Ovary (tissue), 9 donors: Measurements from ENCODE around the gene FADS2. TPM values are rescaled to one million over a fixed set of nuclear protein-coding genes. Genes with fewer than 3 reads are reported as not detected.

Experiments used
- DNase-seq, 5 donors: peaks; one replicate each; pipeline ENCODE4 v3.0.0-alpha.2; 2019 to 2020
- H3K27ac ChIP-seq, 2 donors: fragments of 200-600 bp; one replicate each; pipeline versions ENCODE4 v1.5.1 to v1.8.0; 2019 to 2022
- H3K27me3 ChIP-seq: fragments of 200-600 bp; one replicate; pipeline ENCODE4 v1.8.0; 2022
- H3K36me3 ChIP-seq: fragments of 200-600 bp; sonication (generic); one replicate; pipeline ENCODE4 v1.5.1; 2019
- H3K4me1 ChIP-seq: one replicate; pipeline ENCODE4 v1.8.1; 2013; ENCODE audit warnings: mild to moderate bottlenecking, moderate library complexity; ENCODE audit not compliant: insufficient read depth
- H3K4me3 ChIP-seq: fragments of 200-600 bp; sonication (generic); one replicate; pipeline ENCODE4 v1.5.1; 2017
- H3K9me3 ChIP-seq, 2 donors: fragments of 200-600 bp in 1 of 2; sonication (generic) in 1 of 2; one replicate each; pipeline versions ENCODE4 v1.5.1 to v1.8.1; 2013 to 2019; ENCODE audit warnings: mild to moderate bottlenecking in 1 of 2, moderate library complexity in 1 of 2
- CTCF ChIP-seq, 3 donors: fragments of 450-650 bp in 2 of 3; fragments of 200-600 bp in 1 of 3; IDR thresholded peaks; one replicate each; pipeline versions ENCODE4 v1.5.1 to v1.8.0; 2016 to 2022; ENCODE audit warnings: antibody characterized with exemption in 3 of 3, mild to moderate bottlenecking in 1 of 3
- EP300 ChIP-seq: sonication (generic); formaldehyde crosslinking; IDR thresholded peaks from one replicate; pipeline ENCODE4 v1.6.1; 2017; ENCODE audit warnings: antibody characterized with exemption
- POLR2A ChIP-seq: fragments of 450-650 bp; IDR thresholded peaks from one replicate; pipeline ENCODE4 v1.6.1; 2017; ENCODE audit warnings: antibody characterized with exemption, mild to moderate bottlenecking, moderate library complexity
- WGBS, 3 donors: extraction: QIAGEN DNeasy Blood & Tissue Kit in 1 of 3; methylation state at CpG; one replicate each; pipeline versions ENCODE4 v1.1.5 to v1.1.7; 2013 to 2017; 5-methylcytosine and 5-hydroxymethylcytosine counted together
- intact Hi-C, 4 donors: fragments of 100-400 bp; cut with DNase I; formaldehyde crosslinking; loops; one replicate each; pipeline versions ENCODE4 v1.11.0 to v1.15.1; 2022 to 2023
- polyA plus RNA-seq, 2 donors: library from polyadenylated mRNA; stranded (reverse); fragments of 200-250 nt in 1 of 2; fragments of 350-450 nt in 1 of 2; fragmentation: Illumina TruSeq in 1 of 2; extraction: RNeasy Lipid Tissue Mini Kit (QIAGEN cat#74804) in 1 of 2; gene quantifications; one replicate each; pipeline ENCODE4 v1.2.3, GENCODE V29; 2013 to 2014
- total RNA-seq, 7 donors: library from RNA; depleted of rRNA in 2 of 7; stranded (reverse); fragments of >200 nt in 2 of 7; fragmentation: NEBNext Ultra II Directional in 3 of 7; extraction: Animal tissue kit (Norgen Biotek cat#: 25700) in 3 of 7; gene quantifications; one replicate each; pipeline versions ENCODE4 v1.1.0 to v1.2.4, GENCODE V29; 2016 to 2023
- donor health status: DM: no; HTN: no; CAD: no; lungs with moderate emphysema.
- donor health status: DM: no; HTN: no; CAD: no.
- donor health status: Bipolar disorder and iron deficiency.
- donor health status: DM: yes; HTN: yes; CAD: no.
- donor health status: DM: no; HTN: no; CAD: no.
- donor health status: DM: yes; HTN: yes; CAD: no.

The FADS2 gene
- total and polyA plus RNA-seq, 9 donors: 6.3 to 298 (median 26.2) TPM

GRCh38 chr11:61847914-61848581, 19.9 kb downstream of the FADS2 start:
- Histone ChIP-seq H3K27ac (no peak overlapping the region), H3K4me1 (no peaks in the 10 kb centered on the region), H3K9me3 (no peaks in the 10 kb centered on the region), H3K27me3 (no peaks in the 10 kb centered on the region), H3K4me3 (no peak overlapping the region), H3K36me3 (no peaks in the 10 kb centered on the region)
- no peak for DNase-seq
- TF ChIP-seq EP300 (no peak), CTCF (IDR thresholded peaks at IDR 0.05) (no peak), POLR2A (no peak)
- intact Hi-C loops: no loop called here
- 90 to 95% (median 93%) methylated on average over 18 of the region's 18 CpGs for WGBS, 3 donors

- 62 to 74% (median 69%) methylated on average over 9 of the region's 9 CpGs for WGBS, 3 donors
- no peaks in the 10 kb centered on the region for H3K27me3 ChIP-seq
- H3K27ac ChIP-seq: no peak overlapping the region
- H3K4me1 ChIP-seq: no peaks in the 10 kb centered on the region
- no peaks in the 10 kb centered on the region for H3K36me3 ChIP-seq
- TF ChIP-seq EP300 (no peak), POLR2A (no peak), CTCF (IDR thresholded peaks at IDR 0.05) (no peak)
- H3K9me3 ChIP-seq: no peaks in the 10 kb centered on the region
- intact Hi-C loops: no loop called here
- no peak for DNase-seq
- no peak overlapping the region for H3K4me3 ChIP-seq
Observed at GRCh38 chr11:61848631-61849030, 20.5 kb downstream of the FADS2 start.

- no peaks in the 10 kb centered on the region for H3K4me1 ChIP-seq
- intact Hi-C loops: no loop called here
- WGBS, 3 donors: 64 to 77% (median 71%) methylated on average over 7 of the region's 7 CpGs
- no peaks in the 10 kb centered on the region for H3K27me3 ChIP-seq
- no peaks in the 10 kb centered on the region for H3K9me3 ChIP-seq
- H3K4me3 ChIP-seq: no peak overlapping the region
- DNase-seq: no peak
- no peaks in the 10 kb centered on the region for H3K36me3 ChIP-seq
- TF ChIP-seq POLR2A (no peak), EP300 (no peak), CTCF (IDR thresholded peaks at IDR 0.05) (no peak)
- no peak overlapping the region for H3K27ac ChIP-seq
Observed at GRCh38 chr11:61850687-61851086, 22.6 kb downstream of the FADS2 start.

GRCh38 chr11:61851113-61851899, 23.2 kb downstream of the FADS2 start:
- Histone ChIP-seq H3K36me3 (no peaks in the 10 kb centered on the region), H3K9me3 (no peaks in the 10 kb centered on the region), H3K27me3 (no peaks in the 10 kb centered on the region), H3K4me1 (no peaks in the 10 kb centered on the region), H3K4me3 (no peak overlapping the region), H3K27ac (no peak overlapping the region)
- TF ChIP-seq EP300: no peak
- TF ChIP-seq POLR2A: no peak
- TF ChIP-seq CTCF (IDR thresholded peaks at IDR 0.05): no peak
- intact Hi-C loops: no loop called here
- 83 to 88% (median 85%) methylated on average over 24 of the region's 24 CpGs for WGBS, 3 donors
- DNase-seq: no peak
